CD4-positive, alpha-beta T cell (primary cell): ENCODE measurements around the gene MYO5C. TPM values are rescaled to one million over a fixed set of nuclear protein-coding genes. Genes with fewer than 3 reads are reported as not detected.
A peak's percentile ranks its signal among the peaks of the same experiment; 100 is the strongest.

ENCODE experiments used
- ATAC-seq: fragments of 200-7000 bp; cut with Tn5 transposase; one replicate; pipeline ENCODE4 v1.10.0; 2022; ENCODE audit warnings: mild to moderate bottlenecking; ENCODE audit not compliant: poor library complexity
- CTCF ChIA-PET: fragments of 350-600 bp; sonication (Branson Sonifier 250); formaldehyde crosslinking; loops from one replicate; lab custom pipeline; 2021; ENCODE audit warnings: antibody characterized with exemption, inconsistent platforms; lab: Charles Lee
- POLR2A ChIA-PET: fragments of 350-600 bp; sonication (Branson Sonifier 250); formaldehyde crosslinking; loops from one replicate; lab custom pipeline; 2021; ENCODE audit warnings: antibody characterized with exemption, inconsistent platforms; lab: Charles Lee
- DNase-seq, 14 experiments: peaks; one replicate each; pipeline ENCODE4 v3.0.0-alpha.2; 2013 to 2020; ENCODE audit warnings: mixed read lengths in 2 of 14
- H3K27ac ChIP-seq, 2 donors: one replicate each; pipeline versions ENCODE4 v1.5.1 to v1.7.0; 2013; ENCODE audit warnings: low read length in 2 of 2, low read depth in 1 of 2, mild to moderate bottlenecking in 1 of 2
- H3K27me3 ChIP-seq, 2 experiments: 1 replicate in 1 of 2; 2 replicates in 1 of 2; pipeline versions ENCODE4 v1.6.1 to v1.7.0; 2013; ENCODE audit warnings: low read length in 2 of 2, control low read depth in 1 of 2, mild to moderate bottlenecking in 1 of 2, moderate library complexity in 1 of 2; ENCODE audit not compliant: insufficient read depth in 2 of 2, control insufficient read depth in 1 of 2
- H3K36me3 ChIP-seq: one replicate; pipeline ENCODE4 v1.6.1; 2013; ENCODE audit warnings: low read length, control low read depth; ENCODE audit not compliant: insufficient read depth
- H3K4me1 ChIP-seq: one replicate; pipeline ENCODE4 v1.6.1; 2013; ENCODE audit warnings: low read length, control low read depth; ENCODE audit not compliant: insufficient read depth
- H3K4me3 ChIP-seq: one replicate; pipeline ENCODE4 v1.5.1; 2013; ENCODE audit warnings: mild to moderate bottlenecking, low read length, moderate library complexity
- H3K9me3 ChIP-seq, 2 experiments: 1 replicate in 1 of 2; 2 replicates in 1 of 2; pipeline versions ENCODE4 v1.6.1 to v1.7.0; 2013; ENCODE audit warnings: low read length in 2 of 2, mild to moderate bottlenecking in 2 of 2, control low read depth in 1 of 2, moderate library complexity in 1 of 2; ENCODE audit not compliant: control insufficient read depth in 1 of 2, insufficient read depth in 1 of 2
- H3K27ac Mint-ChIP-seq: one replicate; pipeline ENCODE4 v1.8.0; 2020; ENCODE audit warnings: mixed read lengths
- H3K27me3 Mint-ChIP-seq: one replicate; pipeline ENCODE4 v1.8.0; 2021; ENCODE audit warnings: mixed read lengths
- H3K36me3 Mint-ChIP-seq: one replicate; pipeline ENCODE4 v1.8.0; 2021; ENCODE audit warnings: low read depth, mixed read lengths
- H3K4me1 Mint-ChIP-seq: one replicate; pipeline ENCODE4 v1.8.0; 2021; ENCODE audit warnings: low read depth, mixed read lengths
- H3K4me3 Mint-ChIP-seq: one replicate; pipeline ENCODE4 v1.8.0; 2020; ENCODE audit warnings: mild to moderate bottlenecking, mixed read lengths
- H3K9me3 Mint-ChIP-seq: one replicate; pipeline ENCODE4 v1.8.0; 2020; ENCODE audit warnings: mixed read lengths
- intact Hi-C, 2 experiments: fragments of 100-400 bp; cut with DNase I in 1 of 2; cut with micrococcal nuclease in 1 of 2; formaldehyde crosslinking; loops; one replicate each; pipeline versions ENCODE4 v1.15.1 to v1.9.0; 2023 to 2025; cut with DNase I, micrococcal nuclease
- total RNA-seq, 174 experiments: library from RNA in 2 of 174; stranded (reverse) in 2 of 174; gene quantifications; one replicate each; pipeline ENCODE4 v1.2.3 and lab custom pipeline; 2021 to 2026
- TF ChIP-seq, protein P1 (sequence below): fragments of 200-600 bp; IDR thresholded peaks from one replicate; pipeline ENCODE4 v1.8.0; 2022; ENCODE audit warnings: antibody characterized with exemption, mild to moderate bottlenecking

MYO5C gene
- total RNA-seq, 2 experiments from 2014 or later: 0.53 to 0.93 TPM

DNA sequence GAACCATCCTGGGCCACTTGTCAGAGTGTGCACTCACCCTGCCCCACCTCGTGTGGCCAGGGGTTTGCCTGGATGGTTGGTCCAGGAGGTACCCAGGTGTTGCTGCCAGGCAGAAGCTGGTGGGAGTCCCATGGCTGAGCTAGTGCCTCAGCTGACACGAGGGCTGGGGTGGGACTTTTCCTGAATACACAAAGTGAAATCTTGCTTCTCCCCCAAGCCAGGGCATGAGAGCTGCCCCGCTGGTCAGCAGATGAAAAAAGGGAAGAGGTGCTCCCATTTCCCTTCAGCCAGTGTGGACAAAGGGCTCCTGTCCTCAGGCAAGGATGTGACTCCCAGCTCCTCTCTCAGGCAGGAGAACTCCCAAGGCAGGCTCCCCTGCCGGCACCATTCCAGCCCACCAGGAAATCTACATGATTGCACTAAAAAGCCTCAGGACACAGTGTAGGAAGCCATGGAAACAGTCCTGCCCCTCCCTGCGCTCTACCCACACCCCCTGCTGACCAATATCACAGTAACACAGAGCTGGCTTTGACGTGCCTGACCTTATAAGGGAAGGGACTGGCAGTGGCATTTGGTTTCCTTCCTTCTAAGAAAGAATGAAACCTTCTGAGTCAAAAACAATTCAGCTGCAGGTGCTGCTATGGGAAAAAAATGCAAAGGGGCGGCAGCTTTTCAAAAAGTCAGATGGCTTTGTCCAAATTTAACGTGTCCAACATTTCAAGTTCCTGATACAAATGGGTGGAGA, 33.9 kb downstream of the MYO5C start:
- peaks cover 37% of the 10 kb centered on the region for H3K4me1 Mint-ChIP-seq
- TF ChIP-seq, protein P1, sequence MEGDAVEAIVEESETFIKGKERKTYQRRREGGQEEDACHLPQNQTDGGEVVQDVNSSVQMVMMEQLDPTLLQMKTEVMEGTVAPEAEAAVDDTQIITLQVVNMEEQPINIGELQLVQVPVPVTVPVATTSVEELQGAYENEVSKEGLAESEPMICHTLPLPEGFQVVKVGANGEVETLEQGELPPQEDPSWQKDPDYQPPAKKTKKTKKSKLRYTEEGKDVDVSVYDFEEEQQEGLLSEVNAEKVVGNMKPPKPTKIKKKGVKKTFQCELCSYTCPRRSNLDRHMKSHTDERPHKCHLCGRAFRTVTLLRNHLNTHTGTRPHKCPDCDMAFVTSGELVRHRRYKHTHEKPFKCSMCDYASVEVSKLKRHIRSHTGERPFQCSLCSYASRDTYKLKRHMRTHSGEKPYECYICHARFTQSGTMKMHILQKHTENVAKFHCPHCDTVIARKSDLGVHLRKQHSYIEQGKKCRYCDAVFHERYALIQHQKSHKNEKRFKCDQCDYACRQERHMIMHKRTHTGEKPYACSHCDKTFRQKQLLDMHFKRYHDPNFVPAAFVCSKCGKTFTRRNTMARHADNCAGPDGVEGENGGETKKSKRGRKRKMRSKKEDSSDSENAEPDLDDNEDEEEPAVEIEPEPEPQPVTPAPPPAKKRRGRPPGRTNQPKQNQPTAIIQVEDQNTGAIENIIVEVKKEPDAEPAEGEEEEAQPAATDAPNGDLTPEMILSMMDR: no peak
- ATAC-seq (peak; percentile 92), DNase-seq (peak in 10 of 14 experiments; percentile 4 to 86 (median 26))
- Histone ChIP-seq H3K4me3 (no peak overlapping the region), H3K27ac (peak overlapping the region in 1 of 2 donors; percentile 68), H3K9me3 (no peaks in the 10 kb centered on the region), H3K4me1 (peaks cover 42% of the 10 kb centered on the region), H3K27me3 (no peaks in the 10 kb centered on the region), H3K36me3 (no peaks in the 10 kb centered on the region)
- peak overlapping the region; percentile 17 for H3K4me3 Mint-ChIP-seq
- no peaks in the 10 kb centered on the region for H3K9me3 Mint-ChIP-seq
- no peaks in the 10 kb centered on the region for H3K36me3 Mint-ChIP-seq
- H3K27me3 Mint-ChIP-seq: no peaks in the 10 kb centered on the region
- ChIA-PET CTCF (no interaction called here), POLR2A (interaction anchor here (0.8 to 1.6 kb wide), 4 partner anchors 8 to 81 kb away, joined by 3 to 5 read pairs (median 4); no protein-coding TSS in a partner anchor)
- H3K27ac Mint-ChIP-seq: peak overlapping the region; percentile 48
- intact Hi-C loops: loop anchor here in 1 of 2 experiments (2.0 to 5.0 kb wide), 3 partner anchors 51 to 411 kb away; no protein-coding TSS in a partner anchor

DNA sequence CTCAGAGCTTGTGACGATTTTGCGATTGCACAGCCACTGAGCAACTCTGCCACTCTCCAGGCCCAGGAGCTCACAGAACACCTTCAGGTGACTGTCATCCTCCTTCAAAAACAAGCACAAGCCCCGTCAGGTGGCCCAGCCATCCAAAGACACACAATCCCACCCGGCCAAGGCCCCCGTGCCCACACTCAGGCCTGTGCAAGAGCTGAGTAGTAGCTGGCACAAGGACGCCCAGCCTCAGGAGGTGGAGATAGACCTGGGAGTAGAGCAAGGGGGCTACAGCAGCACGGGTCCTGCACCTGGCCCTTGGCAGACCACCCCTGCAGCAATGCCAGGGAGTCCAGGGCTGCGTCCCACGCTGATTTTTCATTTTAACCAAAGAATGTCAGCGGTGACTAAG, 34.6 kb downstream of the MYO5C start:
- peaks cover 42% of the 10 kb centered on the region for H3K4me1 Mint-ChIP-seq
- no peak overlapping the region for H3K4me3 Mint-ChIP-seq
- no peaks in the 10 kb centered on the region for H3K9me3 ChIP-seq
- no peaks in the 10 kb centered on the region for H3K36me3 Mint-ChIP-seq
- no peak overlapping the region for H3K4me3 ChIP-seq
- no peaks in the 10 kb centered on the region for H3K36me3 ChIP-seq
- H3K9me3 Mint-ChIP-seq: no peaks in the 10 kb centered on the region
- ChIA-PET CTCF (interaction anchor here (1.6 kb wide), 1 partner anchor 53 kb away, joined by 4 read pairs; no protein-coding TSS in a partner anchor), POLR2A (interaction anchor here (1.3 to 1.6 kb wide), 2 partner anchors 8 to 67 kb away, joined by 3 to 4 read pairs; no protein-coding TSS in a partner anchor)
- H3K27me3 ChIP-seq: no peaks in the 10 kb centered on the region
- intact Hi-C loops: loop anchor here in 1 of 2 experiments (5.0 kb wide), 2 partner anchors 51 to 411 kb away; no protein-coding TSS in a partner anchor
- DNase-seq (no peak), ATAC-seq (no peak)
- H3K27ac Mint-ChIP-seq: peak overlapping the region; percentile 48
- H3K4me1 ChIP-seq: peaks cover 42% of the 10 kb centered on the region
- peak overlapping the region in 1 of 2 donors; percentile 68 for H3K27ac ChIP-seq
- no peaks in the 10 kb centered on the region for H3K27me3 Mint-ChIP-seq
- TF ChIP-seq, protein P1: no peak

DNA sequence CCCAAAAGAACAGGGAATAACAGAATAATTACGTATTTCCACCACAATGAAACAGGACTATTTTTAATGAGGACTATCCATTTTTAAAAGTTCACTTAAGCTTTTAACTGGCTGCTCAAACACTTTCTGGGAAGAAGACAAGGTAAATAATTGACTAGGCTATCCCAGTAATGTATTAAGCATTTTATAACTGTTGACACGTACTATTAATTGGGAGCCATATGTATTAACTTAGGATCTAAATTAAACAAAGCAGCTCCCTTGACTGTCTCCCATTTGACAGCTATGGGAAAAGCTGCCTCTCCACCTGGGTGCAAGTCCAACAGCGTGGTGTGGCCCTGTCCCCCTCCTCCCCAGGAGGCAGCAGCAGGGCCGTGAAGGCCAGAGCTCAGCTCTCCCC, 36.1 kb downstream of the MYO5C start:
- Histone ChIP-seq H3K4me1 (peaks cover 42% of the 10 kb centered on the region), H3K27ac (no peak overlapping the region), H3K9me3 (no peaks in the 10 kb centered on the region), H3K36me3 (no peaks in the 10 kb centered on the region), H3K27me3 (no peaks in the 10 kb centered on the region), H3K4me3 (no peak overlapping the region)
- H3K9me3 Mint-ChIP-seq: no peaks in the 10 kb centered on the region
- ATAC-seq: no peak
- no peak overlapping the region for H3K4me3 Mint-ChIP-seq
- TF ChIP-seq, protein P1: no peak
- peaks cover 42% of the 10 kb centered on the region for H3K4me1 Mint-ChIP-seq
- ChIA-PET POLR2A (interaction anchor here (0.7 kb wide), 1 partner anchor 81 kb away, joined by 5 read pairs; no protein-coding TSS in a partner anchor), CTCF (interaction anchor here (1.6 kb wide), 1 partner anchor 51 kb away, joined by 4 read pairs; no protein-coding TSS in a partner anchor)
- DNase-seq: no peak
- intact Hi-C loops: loop anchor here (5.0 to 10.0 kb wide), 4 partner anchors 273 to 415 kb away; partner anchors contain the start of genes ARPP19 (in 1 of the 2) and ATOSA (in 1 of the 2)
- no peak overlapping the region for H3K27ac Mint-ChIP-seq
- no peaks in the 10 kb centered on the region for H3K36me3 Mint-ChIP-seq
- no peaks in the 10 kb centered on the region for H3K27me3 Mint-ChIP-seq
